ENCODE results near the gene SLC25A33.
"Not testable (repeated sequence)": the region's sequence is repeated elsewhere in the genome, so short reads cannot be mapped to it uniquely, and the experiment has no call there.

Gene SLC25A33

GRCh38 chr1:9539829-9540550, 725 bp downstream of the SLC25A33 start:
- no peak for DNase-seq

- no peak for DNase-seq
These were observed 3.2 kb downstream of the SLC25A33 start for GRCh38 chr1:9542430-9542829.

GRCh38 chr1:9544926-9545325, 5.7 kb downstream of the SLC25A33 start:
- no peak for DNase-seq

- DNase-seq = no peak
These were observed 10.8 kb downstream of the SLC25A33 start for GRCh38 chr1:9549955-9550546.

- DNase-seq = no peak
These were observed 12.7 kb downstream of the SLC25A33 start for GRCh38 chr1:9551984-9552383.

GRCh38 chr1:9553736-9554144, 14.5 kb downstream of the SLC25A33 start:
- no peak for DNase-seq

- no peak for DNase-seq
These were observed 16.7 kb downstream of the SLC25A33 start for GRCh38 chr1:9555942-9556341.

- no peak for DNase-seq
These were observed 18.4 kb downstream of the SLC25A33 start for GRCh38 chr1:9557624-9558023.

- no peak for DNase-seq
These were observed 19.1 kb downstream of the SLC25A33 start for GRCh38 chr1:9558271-9558945.

- DNase-seq = no peak
These were observed 19.8 kb downstream of the SLC25A33 start for GRCh38 chr1:9558946-9559545.

GRCh38 chr1:9559673-9560072, 20.4 kb downstream of the SLC25A33 start:
- no peak for DNase-seq

GRCh38 chr1:9560090-9560489, 20.8 kb downstream of the SLC25A33 start:
- DNase-seq = not testable (repeated sequence)

- no peak for DNase-seq
These were observed 22.2 kb downstream of the SLC25A33 start for GRCh38 chr1:9561429-9561828.

GRCh38 chr1:9569267-9569666, 30.0 kb downstream of the SLC25A33 start:
- no peak for DNase-seq

GRCh38 chr1:9570886-9571529, 31.7 kb downstream of the SLC25A33 start:
- DNase-seq = not testable (repeated sequence)

GRCh38 chr1:9573723-9574122, 34.5 kb downstream of the SLC25A33 start:
- no peak for DNase-seq

GRCh38 chr1:9575486-9575885, 36.2 kb downstream of the SLC25A33 start:
- DNase-seq = no peak

GRCh38 chr1:9576903-9577302, 37.6 kb downstream of the SLC25A33 start:
- no peak for DNase-seq

- no peak for DNase-seq
These were observed 38.2 kb downstream of the SLC25A33 start for GRCh38 chr1:9577423-9577822.

GRCh38 chr1:9580942-9581341, 41.7 kb downstream of the SLC25A33 start:
- no peak for DNase-seq

GRCh38 chr1:9586147-9586766, 47.0 kb downstream of the SLC25A33 start:
- DNase-seq = no peak

GRCh38 chr1:9588551-9589143, 49.4 kb downstream of the SLC25A33 start, which contains the start of gene TMEM201:
Gene TMEM201, plus strand, starts transcription at chr1:9588911. Its CDS starts 20 bp downstream, at chr1:9588931.
- peak; percentile 49 for DNase-seq

Data from NCI-H1417 treated with DMSO at 0.1 percent for 48 hours (cell line).